GM03348 (cell line): Measurements from ENCODE around the gene CDKN2AIP.

ENCODE experiments used
- DNase-seq: peaks from one replicate; pipeline ENCODE4 v3.0.0; 2012; ENCODE audit warnings: low spot score

The CDKN2AIP gene

GRCh38 chr4:183495184-183495583 is 50.7 kb downstream of the CDKN2AIP start:
- no peak for DNase-seq
